Cortex of kidney (tissue), 1 donor: ENCODE data around the gene KHNYN.
"Not testable (repeated sequence)": the region's sequence is repeated elsewhere in the genome, so short reads cannot be mapped to it uniquely, and the experiment has no call there.

Experiments
- DNase-seq: peaks from one replicate; lab custom pipeline; 2025; lab: John Stamatoyannopoulos, UW

Gene KHNYN

DNA sequence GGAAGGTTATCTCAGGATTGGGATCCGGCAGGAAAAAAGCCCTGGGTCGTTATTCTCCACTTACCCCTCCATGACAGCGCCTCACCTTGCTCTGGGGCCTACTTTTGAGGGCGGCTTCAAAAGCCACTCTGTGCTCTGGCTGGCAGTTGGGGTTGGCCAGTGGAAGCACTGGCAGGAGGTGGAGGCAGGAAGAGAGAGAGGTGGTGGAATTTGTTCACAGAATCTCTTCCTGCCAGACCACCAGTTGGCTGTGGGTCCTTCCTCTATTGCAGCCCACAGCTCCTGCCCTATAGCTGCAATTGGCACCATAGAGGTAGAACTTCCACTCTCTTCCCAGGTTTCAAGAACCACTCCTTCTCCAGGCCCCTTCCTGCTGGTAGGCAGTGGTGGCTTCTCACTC, 45.5 kb downstream of the KHNYN start:
- DNase-seq = no peak

DNA sequence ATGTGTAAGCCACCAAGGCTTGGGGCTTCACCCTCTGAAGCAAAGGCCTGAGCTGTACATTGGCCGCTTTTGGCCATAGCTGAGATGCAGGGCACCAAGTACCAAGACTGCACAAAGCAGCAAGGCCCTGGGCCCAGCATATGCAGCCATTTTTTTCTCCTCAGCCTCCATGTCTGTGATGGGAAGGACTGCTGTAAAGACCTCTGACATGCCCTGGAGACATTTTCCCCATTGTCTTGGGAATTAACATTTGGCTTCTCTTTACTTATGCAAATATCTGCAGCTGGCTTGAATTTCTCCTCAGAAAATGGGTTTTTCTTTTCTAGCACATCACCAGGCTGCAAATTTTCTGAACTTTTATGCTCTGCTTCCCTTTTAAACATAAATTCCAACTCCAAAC, 50.2 kb downstream of the KHNYN start:
- not testable (repeated sequence) for DNase-seq

DNA sequence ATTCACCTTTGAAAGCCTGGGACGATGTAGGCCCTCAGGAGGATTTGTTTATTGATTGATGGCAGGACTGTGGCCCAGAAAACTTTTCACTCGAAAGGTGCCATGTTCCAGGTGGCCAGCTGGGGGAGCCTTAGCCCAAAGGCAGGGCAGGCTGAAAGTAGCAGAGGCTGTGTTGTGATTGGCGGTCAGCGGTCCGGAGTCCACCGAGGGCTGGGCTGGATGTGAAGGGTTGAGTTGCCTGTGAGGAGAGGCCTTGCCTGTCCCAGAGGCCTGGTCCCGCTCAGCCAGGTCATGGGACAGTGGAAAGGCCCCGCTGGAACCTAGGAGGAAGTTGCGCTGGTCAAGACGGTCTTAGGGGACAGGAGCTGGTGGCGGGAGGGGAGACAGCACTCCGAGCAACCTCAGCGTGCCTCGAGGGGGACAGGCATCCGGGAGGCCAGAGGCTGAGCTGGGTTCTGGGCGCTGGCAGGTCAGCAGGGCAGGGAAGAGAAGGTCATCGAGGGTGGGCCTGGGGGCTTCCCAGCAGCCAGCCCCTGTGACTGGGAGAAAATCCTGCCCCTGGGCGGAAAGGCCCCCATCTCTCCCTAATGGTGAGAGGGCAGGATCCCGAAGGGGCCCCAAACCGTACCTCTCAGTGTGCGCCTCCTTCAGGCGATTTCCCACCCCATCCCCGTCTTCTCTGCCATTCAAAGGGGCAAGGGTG, 52.0 kb downstream of the KHNYN start:
- no peak for DNase-seq

DNA sequence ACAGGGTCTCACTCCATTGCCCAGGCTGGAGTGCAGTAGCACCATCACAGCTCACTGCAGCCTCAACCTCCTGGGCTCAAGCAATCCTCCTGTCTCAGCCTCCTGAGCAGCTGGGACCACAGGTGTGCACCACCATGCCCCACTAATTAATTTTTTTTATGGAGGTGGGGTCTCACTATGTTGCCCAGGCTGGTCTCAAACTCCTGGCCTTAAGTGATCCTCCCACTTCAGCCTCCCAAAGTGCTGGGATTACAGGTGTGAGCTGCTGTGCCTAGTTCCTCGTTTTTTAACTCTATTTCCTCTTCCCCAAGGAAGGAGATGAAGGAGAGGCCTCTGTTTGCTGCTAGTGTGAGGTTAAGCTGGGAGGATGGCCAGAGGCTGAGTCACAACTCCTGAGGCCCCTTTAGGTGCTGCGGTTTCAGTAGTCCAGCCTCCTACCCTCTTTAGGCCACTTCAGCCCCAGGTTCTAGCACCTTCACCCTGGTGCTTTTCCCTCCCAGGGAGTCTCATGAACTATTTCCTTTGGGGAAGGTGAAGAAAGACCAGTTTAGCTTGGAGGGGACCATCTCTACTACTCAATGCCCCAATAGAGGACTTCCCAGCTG, 53.0 kb downstream of the KHNYN start:
- DNase-seq = not testable (repeated sequence)

DNA sequence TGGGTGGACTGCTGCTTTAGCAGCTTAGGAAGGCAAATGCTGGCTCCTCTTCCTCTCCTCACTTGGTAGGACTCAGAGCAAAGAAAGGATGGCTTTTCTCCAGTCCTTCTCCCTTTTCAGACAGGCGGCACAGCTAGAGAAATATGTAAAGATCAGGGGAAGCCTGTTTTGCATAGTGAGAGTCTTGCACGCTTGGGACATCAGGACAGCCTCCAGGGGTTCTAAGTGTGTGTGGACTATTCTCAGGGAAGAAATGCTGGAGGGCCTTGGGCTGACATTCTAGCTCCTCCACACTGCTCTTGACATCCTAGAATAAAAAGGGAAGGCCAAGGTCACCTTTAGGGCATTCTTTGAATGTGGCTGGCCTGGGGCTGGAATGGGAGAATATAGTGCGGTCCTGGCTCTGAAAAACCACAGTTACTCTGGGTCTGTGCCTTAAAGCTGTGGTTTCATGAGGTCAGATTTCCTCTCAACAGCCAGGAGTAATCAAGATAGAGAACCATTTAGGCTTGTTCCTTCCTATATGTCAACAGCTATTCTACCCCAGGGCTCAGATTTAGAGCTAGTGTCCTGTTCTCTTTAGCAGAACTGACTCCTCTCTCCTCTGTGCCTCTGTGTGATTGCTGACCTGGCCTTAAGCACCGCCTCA, 54.0 kb downstream of the KHNYN start:
- no peak for DNase-seq
